CD4-positive, alpha-beta T cell treated with Interferon gamma for 1 hour (primary cell): Measurements from ENCODE around the gene ATP11A.

Experiments used
- DNase-seq: peaks from one replicate; pipeline ENCODE4 v3.0.0-alpha.2; 2020

Gene ATP11A

DNA sequence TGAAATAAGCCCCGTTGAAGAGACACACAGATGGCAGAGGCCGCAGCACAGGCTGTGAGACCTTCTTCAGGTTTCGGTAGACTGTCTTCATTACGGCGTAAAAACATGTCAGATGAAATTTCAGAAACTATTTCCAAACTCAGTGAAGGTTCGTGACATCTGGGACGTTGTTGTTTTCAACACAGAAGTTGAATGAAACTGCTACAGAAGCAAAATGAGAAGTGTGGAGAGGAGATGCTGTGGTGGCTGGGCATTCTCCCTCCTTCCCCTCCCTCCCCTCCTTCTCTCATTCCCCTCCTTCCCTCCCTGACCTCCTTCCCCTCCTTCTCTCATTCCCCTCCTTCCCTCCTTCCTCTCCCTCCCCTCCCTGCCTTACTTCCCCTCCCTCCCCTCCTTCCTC lies 113.6 kb downstream of the ATP11A start:
- no peak for DNase-seq

DNA sequence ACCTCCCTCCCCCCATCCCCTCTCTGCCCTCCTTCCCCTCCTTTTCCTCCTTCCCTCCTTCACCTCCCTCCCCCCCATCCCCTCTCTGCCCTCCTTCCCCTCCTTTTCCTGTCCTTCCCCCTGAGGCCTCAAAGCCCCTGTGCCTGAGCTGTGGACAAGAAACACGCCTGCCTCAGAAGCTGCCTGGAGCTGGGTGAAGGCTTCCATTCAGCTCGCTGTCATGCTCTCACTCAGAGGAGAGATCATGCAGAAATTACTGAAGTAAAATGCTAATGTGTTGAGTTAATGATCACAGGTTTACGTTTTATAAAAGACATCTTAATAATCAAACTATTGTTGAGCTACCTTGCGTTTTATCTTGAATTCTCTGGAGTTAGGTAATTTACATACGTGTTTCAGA lies 114.5 kb downstream of the ATP11A start:
- DNase-seq, result no peak

DNA sequence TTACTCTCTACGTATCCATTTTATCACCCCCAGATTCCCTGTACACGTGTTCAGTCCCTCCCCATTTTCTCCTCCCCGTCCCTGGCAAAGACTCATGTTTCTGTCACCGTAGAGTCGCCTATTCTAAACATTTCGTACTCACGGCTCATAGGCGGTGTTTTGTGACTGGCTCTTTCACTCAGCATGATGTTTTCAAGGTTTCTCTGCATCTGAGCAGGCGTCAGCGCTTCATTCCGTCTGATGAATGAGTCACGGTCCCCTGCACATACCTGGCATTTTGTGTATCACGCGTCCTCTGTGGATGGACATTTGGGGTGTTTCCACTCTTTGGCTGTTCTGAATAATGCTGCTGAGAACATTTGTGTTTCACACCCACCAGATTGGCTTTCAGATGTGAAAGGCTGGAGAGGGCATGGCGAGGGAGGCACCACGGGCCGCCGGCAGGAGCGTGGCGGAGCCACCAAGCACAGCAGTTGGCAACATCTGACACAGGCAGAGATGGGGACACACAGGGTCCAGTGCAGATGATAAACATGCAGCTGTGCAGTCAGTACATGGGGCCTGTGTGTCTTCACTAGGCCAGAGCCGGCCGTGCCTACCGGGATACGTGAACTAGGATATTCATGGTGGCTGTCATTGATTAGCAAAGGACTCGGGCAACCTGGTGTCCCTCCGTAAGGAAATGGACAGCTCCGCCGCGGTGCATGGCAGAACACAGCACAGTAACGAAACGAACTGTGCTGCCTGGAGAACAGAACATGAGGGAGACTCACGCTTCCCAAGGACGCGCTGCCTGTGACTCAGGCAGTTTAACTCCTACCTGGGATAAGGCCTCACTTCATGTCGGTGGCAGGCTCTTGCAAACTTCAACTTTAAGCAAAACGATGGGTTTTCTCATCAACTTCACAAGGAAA lies 117.2 kb downstream of the ATP11A start:
- DNase-seq, result no peak

DNA sequence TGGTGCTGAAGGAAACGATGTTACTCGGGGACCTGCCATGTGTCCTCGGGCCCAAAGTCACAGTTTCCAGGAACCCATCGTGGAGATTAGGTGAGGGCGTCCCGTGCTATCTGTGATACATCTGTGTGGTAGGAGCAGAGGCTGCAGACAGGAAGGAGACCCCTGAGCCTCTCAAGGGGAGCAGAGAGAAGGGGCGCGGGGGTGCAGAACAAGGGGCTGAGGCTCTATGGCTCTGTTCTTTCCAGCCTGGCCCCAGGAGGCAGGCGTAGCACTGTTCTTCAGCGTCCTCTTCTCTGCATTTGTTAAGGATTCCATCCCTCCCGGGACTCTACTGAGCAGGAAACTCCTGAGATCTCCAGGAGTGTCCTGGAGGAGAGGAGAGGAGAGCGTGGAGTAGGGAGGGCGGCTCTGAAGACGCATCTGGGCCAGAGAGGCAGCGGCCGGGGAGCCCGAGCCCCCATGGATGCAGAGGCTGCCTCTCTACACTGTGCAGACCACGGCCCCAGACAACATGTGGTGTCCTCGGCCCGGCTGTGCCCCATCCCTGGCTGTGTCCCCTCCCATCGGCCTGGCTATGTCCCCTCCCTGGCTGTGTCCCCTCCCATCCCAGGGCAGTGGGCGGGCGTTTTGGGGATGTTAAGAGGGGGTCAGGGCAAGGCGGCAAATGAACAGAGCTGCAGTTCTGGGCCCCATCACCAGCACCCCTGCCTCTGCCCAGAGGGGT lies 118.0 kb downstream of the ATP11A start:
- no peak for DNase-seq

DNA sequence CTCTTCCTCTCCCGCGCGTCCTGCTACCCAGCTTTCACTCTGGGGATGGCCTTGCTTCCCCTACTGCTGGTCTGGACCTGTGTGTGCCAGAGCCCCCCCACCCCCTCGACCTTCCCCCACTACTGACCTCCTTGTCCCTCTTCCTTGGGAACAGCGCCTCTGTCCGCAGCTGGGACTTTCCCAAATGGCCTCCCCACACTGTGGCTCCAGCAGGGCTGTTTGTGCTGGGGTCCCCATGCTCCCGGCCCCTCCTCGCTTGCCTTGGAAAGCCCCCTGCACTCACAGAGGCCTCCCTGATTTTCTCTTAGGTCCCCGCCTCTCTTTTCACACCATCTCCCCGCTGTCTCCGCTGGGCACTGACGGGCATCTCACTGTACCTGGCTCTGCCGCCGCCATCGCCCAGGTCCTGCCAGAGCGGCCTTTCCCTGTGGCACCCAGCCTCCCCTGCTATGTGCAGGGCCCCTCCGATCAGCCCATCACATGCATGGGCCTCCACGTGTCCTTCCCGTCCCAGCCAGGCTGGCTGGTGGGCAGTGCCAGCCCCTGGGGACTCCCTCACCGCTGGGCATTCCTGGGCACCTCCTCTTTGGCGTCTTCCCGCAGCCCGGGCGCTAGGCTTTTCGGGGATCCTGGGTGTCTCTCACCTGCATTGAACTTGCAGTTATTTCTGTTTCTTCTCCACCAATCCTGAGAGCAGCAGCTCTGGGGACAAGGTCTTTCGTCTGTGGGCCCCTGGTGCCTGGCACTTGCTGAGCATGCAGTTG lies 118.7 kb downstream of the ATP11A start:
- DNase-seq, result no peak

DNA sequence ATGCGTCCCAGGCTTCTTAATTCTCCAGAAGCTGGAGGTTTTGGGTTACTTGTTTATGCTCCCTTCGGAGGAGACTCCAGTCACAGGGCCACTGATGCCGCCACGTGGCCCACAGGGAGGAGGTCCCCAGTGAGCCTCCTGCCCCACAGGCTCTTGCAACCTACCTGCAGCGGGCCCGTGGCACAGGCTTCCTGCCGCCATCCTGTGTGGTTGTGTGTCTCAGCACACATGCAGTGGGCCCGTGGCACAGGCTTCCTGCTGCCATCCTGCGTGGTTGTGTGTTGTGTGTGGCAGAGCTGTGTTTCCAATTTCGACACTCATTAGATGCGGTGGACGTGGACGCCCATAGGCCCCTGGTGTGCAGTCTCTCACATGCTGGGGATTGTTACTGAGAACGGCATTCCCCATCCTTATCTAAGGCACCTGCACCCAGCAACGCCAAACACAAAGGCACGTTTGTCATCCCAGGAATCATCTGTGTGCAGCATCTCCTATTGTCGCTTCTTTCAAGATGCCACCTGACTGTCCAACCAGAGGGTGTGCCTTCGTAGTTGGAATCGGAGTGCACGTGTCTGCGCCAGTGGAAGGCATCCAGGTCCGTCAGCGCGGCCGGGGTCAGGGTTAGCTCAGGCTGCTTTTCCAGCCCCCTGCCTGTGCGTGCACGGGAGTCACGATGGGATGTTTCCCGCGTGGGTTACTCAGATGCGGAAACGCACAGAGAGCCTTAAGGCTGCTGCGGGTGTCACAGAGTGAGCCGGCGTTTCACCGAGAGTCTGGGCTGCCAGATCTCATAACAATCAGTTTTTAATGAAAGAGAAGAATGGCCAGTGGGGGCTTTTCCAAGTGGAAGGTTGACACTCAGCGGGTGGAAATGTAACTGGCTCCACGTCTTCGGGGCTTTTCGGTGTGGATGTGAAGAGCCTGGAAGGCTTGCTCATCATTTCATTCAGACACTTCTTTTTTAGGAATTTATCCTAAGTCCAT lies 119.8 kb downstream of the ATP11A start:
- no peak for DNase-seq

DNA sequence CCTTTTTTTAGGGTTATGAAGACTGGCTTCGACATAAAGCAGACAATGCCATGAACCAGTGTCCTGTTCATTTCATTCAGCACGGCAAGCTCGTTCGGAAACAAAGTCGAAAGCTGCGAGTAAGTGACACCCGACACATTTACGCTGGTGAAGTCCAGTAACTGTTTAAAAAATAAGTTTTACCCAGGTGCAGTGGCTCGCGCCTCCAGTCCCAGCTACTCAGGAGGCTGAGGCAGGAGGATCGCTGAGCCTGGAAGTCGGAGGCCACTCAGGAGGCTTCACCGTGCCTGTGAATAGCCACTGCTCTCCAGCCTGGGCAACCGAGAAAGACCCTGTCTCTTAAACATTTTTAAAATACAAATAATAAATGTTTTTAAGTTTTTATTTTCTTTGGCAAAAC lies 120.8 kb downstream of the ATP11A start:
- DNase-seq, result no peak

DNA sequence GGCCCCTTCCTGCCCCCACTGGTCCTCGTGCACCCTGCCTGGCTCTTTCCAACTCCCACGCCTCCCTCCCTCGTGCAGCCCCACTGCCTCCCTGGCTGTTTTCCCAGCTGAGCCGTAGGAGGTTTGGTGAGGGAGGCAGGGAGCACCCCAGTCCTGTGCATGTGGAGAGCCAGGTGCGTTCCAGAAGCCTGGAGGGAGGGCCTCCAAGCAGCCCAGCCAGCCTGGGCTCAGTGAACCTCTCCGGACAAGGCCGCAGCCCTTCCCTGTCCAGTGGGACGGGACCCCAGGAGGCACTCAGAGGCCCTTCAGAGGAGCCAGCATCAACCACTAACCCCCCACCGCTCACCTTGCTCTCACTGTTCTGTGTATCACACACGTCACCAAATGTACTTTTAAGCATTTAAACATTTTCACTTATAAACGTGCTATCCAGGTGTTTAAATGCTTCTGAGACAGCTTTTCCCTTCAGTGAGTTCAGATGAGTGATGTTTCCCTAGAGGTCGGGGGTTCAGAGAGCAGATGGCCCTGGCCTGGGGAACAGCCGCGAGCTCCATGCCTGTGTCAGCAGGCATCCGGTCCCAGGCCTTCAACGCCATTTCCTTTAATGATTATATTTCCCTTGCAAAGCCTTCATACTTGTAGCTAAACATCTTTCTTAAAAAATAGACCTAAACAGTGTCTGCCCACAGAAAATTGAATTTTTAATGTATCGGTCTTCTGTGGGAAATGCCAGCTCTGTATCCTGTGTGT lies 122.6 kb downstream of the ATP11A start:
- DNase-seq, result no peak

DNA sequence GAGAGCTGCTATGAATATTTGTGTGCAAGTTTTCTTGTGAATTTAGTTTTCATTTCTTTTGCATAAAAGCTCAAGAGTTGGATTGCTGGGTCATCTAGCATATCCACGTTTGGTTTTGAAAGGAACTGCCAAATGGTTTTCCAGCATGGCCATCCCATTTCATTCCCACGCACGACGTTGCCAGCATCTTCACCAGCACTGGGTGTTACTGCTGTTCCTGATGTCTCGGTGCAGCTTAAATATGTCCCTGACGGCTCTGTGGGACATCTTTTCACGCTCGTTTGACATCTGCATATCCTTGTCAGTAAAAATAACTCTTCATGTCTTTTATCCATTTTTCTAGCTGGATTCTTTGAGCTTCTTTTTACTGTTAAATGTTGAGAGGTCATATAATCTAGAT lies 123.7 kb downstream of the ATP11A start:
- DNase-seq, result no peak

DNA sequence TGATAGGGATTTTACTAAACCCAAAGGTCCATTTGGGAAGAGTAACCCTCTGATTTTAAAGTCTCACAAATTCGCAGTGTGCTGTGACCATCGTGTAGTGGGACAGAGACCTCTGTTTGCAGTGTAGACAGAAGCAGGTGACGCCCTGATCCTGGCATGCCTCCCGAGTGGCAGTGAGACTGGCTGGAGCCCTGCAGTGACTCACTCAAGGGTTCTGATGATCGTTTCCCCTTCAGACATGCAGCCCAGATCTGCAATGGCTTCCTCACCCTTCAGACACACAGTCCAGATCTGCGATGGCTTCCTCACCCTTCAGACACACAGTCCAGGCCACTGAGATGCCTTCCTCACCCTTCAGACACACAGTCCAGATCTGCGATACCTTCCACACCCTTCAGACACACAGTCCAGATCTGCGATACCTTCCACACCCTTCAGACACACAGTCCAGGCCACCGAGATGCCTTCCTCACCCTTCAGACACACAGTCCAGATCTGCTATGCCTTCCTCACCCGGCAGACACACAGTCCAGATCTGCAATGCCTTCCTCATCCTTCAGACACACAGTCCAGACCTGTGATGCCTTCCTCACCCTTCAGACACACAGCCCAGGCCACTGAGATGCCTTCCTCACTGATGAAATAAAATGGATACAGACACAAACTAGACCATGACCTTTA lies 125.2 kb downstream of the ATP11A start:
- no peak for DNase-seq

DNA sequence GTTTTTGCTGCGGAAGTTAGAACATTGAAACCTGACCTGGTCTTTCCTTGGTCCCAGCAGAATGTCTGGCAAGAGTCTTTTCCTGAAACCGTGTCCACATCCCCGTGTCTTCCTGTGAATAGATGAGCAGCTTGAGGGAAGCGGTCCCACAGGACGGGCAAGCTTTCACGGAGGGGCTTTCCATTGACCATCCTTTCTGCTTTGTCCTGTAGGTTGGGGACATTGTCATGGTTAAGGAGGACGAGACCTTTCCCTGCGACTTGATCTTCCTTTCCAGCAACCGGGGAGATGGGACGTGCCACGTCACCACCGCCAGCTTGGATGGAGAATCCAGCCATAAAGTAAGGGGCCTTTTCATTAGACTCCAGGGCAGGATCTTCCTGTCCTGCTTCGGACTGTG lies 126.0 kb downstream of the ATP11A start:
- DNase-seq, result no peak

DNA sequence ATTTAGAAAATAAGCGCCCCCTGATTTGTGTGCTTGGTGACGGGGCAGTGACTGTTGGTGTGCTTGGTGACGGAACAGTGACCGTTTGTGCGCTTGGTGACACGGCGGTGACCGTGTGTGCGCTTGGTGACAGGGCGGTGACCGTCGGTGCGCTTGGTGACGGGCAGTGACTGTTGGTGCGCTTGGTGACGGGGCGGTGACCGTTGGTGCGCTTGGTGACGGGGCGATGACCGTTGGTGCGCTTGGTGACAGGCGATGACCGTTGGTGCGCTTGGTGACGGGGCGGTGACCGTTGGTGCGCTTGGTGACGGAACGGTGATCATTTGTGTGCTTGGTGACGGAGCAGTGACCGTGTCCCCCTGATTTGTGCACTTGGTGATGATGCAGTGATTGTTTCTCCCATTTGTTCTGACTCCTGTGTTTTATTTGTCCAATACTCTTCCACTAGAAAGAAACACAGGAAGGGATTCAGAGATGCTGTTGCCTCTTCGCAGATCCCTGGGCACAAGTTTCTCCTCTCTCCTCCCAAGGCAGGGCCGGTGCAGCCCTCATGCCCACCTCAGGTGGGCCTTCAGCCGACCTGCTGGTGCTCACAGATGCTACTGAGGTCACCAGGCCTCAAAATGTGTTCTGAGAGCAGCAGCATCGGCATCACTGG lies 128.3 kb downstream of the ATP11A start:
- no peak for DNase-seq

DNA sequence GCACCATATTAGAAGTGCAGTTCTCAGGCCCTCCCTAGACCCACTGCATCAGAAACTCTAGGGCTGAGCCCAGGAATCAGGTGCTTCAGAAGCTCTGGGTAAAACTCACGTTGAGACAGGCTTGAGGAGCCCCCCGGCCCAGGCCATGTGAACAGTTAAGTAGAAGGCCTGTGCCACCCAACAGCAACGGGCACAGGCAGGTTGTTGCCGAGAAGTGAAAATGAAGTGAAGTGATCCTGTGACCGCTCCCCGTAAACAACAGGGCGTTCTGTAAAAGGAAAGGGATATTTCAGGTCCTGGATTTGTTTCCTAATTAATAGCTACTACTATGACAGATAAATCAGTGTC lies 128.8 kb downstream of the ATP11A start:
- DNase-seq, result no peak

DNA sequence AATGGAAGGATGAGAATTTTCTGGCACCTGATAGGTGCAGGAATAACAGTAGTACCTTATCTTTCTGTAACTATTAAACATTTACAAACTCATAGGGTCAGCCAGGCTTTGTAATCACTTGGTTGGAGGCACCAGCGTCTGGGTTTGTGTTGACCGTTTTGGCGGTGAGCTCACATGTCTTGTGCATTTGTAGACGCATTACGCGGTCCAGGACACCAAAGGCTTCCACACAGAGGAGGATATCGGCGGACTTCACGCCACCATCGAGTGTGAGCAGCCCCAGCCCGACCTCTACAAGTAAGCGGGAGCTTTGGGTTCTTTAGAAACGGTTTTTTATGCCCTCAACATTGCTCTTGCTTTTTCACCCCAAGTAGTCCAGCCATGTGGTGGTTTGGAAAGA lies 129.3 kb downstream of the ATP11A start:
- DNase-seq, result no peak

DNA sequence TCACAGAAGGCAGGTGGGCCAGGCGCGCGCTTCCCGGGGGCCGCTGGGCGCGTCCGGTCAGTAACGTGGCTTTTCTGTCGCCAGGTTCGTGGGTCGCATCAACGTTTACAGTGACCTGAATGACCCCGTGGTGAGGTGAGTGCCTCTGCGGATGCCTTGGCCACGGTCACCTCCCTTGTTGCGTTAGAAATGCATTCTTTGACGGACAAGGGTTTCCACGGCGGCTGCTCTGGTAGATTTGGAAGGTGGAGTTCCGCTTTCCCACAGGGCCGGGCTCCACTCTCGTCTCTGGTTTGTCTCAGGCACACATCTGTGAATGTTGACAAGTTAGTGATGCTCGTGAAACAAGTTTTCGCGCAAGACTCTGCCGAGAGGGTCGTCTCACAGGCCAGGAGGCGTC lies 130.0 kb downstream of the ATP11A start:
- DNase-seq, result no peak

DNA sequence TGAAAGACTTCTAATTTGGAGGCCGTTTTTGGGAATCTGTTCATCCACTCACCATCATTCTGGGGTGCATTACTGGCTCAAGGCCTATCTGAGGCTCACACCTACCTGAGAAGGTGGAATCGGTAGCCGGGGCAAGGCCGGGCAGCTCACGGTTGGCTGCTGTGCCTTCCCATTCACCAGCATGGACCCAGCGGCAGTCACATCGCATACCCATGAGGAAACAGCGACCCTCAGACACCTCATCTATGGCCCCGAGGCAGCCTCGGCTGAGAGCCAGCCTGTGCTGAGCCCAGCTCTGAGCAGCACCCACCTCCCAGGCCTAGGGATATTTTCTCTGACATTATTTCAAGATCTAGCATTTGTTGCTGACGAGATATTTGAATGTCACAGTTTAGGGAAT lies 130.5 kb downstream of the ATP11A start:
- no peak for DNase-seq

DNA sequence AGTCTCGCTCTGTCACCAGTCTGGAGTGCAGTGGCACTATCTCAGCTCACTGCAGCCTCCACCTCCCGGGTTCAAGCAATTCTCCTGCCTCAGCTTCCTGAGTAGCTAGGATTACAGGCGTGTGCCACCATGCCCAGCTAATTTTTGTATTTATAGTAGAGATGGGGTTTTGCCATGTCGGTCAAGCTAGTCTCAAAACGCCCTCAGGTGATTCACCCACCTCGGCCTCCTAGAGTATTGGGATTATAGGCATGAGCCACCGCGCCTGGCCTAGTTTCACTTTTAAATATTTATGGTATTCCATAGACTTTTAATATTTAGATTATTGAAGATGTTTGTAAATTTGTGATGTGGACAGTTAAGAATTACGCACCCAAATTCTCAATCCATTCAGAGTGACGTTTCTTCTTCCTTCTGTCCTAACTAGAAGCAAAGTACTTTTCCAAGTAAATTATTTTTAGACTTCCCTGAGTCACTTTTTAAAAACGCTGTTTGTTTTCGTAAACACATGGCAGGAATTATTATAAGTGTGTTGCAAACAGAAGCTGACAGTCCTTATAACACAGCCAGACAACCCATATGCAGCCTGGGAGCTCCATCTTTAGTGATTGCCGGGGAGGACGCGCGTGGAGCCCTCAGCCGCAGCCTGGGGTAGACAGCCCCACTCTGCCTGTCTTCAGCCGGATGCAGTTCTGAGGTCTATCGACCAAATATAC lies 131.7 kb downstream of the ATP11A start:
- DNase-seq, result no peak

DNA sequence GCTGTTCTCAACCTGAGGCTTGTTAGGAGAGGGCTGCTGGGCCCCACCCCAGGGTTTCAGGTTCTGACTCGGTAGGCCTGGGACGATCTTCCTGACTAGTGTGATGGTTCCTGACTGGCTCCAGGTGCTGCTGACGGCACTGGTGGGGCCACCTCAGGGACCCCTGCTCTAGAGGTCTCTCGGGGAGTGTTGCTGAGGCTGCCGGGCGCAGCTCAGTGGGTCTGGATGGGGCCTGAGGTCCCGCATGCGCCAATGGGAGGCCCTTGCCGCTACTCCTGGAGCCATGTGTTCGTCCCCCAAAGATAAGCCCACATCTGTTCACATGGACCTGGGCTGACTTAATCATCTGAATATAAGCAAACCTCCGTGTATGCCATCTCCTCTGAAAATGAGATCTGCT lies 133.0 kb downstream of the ATP11A start:
- DNase-seq, result no peak

DNA sequence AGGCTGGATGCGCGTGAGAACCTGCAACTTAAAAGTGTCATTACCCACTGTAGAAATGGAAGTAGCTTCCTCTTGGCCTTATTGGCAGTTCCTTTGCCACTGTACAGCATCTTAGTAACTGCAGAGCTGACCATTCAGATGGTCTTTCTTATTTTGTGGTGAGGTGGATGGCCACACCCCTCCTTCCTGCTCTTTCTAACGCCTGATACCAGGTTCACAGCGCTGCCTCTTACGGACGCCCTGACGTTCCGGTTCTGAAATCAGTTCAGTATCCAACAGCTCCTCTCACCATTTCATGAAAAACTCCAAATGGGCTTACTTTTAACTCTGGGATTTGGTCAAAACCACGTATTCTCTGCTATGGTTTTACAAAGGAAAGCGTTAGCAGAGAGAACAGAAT lies 134.6 kb downstream of the ATP11A start:
- DNase-seq, result no peak

DNA sequence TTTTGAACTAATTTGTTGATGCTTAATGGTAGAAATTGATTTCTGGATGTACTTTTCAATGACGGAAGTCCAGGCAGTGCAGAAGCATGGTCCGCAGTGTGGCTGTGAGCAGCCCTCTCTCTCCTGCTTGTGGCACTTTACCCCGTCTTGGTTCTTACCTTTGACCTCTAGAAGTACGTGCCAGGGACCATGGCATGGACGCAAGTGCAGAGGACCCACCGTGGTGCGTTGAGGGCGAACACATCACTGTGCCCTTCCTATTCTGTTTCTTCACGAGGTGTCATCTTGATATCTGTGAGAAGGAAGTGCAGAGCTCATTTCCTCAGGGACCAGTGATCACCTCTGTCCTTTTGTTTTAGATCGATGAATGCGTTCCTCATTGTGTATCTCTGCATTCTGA lies 135.2 kb downstream of the ATP11A start:
- DNase-seq, result no peak
